ENCODE data around the gene EPHX1. TPM values are rescaled to one million over a fixed set of nuclear protein-coding genes. Genes with fewer than 3 reads are reported as not detected.

Gene EPHX1
- total and polyA plus RNA-seq, 9 donors = 17.5 to 43.2 (median 37.9) TPM

DNA sequence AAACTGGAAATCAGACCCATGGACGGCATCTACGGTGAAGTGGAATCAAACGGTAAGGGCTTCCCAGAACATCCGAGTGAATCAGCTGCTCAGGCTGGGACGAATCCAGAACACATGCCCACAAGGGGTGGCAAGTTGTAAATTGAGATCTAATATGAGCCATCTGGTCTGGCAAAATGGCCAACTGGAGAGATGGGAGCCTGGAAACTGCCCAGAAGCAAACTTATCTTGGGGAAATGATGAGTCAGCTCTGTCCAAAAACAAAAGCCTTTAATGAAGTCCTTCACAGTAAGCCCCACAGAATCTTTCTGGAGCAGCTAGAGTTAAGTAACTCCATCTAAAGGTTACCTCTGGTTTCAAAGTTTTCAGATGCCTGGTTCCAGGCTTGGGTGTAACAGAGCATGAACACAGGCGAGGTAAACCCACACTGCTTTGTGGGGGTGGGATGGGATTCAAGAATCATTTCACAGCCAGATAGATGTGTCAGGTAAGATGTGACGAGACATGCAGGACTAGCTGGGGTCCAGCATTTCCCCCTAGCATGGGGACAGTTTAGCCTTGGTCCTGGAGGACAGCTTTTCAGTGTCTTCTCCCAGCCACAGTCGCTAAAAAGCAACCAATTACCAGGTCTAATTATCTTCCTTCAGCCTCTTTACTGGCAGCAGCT, 42.8 kb upstream of the EPHX1 start:
- WGBS (ENCODE audit: insufficient coverage) = 31% methylated on average over 8 of the region's 8 CpGs
- Histone ChIP-seq H3K27ac (ENCODE audit: low read length) (peak overlapping the region; percentile 95), H3K4me1 (ENCODE audit: control insufficient read depth, insufficient read depth, low read length) (peaks cover 81% of the 10 kb centered on the region), H3K36me3 (ENCODE audit: control insufficient read depth, insufficient read depth, low read length) (no peaks in the 10 kb centered on the region), H3K27me3 (ENCODE audit: control insufficient read depth, insufficient read depth, low read length) (no peaks in the 10 kb centered on the region), H3K4me3 (ENCODE audit: low read length) (no peak overlapping the region), H3K9me3 (replicated peaks; ENCODE audit: control insufficient read depth, low read depth, low read length) (no peaks in the 10 kb centered on the region)
- peak; percentile 91 for DNase-seq

DNA sequence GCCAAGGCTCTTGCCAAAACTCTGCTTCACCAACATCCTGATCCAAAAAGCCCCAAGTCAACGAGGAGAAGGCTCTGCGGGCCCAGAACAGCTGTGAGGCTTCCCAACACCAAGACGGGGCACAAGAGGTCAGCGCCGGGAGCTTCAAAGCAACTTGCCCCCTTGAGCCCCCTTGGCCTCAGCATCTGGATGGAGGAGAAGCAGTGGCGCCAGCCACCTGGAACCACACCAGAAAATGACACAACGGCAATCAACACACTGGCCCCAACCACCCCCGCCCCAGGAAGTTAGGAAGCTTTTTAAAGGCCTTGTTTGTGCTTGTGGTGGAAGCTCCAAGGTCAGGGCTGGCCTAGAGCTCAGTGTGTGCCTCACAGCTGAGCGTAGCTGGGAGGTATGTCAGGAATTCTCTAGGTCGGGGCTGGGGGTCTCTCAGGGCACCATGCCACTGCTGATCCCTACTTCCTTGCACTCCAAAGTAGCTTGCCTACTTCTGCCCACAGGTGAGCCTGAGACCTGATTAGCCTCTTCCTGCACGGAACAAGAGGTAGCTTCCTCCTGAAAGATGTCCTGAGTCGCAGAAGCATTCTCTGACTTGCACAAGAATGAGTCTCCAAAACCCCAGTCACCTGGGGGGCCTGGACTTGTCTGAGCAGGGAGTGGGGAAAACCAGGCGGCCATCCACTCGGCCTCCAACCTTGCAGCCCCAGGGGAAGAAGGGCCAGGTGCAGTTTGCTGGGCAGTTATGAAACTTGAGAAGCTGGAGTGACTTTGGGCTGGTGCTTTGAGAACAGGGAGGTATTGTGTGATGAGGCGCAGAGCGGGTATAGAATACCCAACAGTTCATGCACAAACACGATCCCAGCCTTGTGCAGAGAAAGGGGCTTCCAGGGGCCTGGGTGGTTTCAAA, 42.0 kb upstream of the EPHX1 start:
- H3K4me3 ChIP-seq (ENCODE audit: low read length) = no peak overlapping the region
- peak; percentile 91 for DNase-seq
- peaks cover 74% of the 10 kb centered on the region for H3K4me1 ChIP-seq (ENCODE audit: control insufficient read depth, insufficient read depth, low read length)
- WGBS (ENCODE audit: insufficient coverage) = 21% methylated on average over 8 of the region's 17 CpGs
- H3K36me3 ChIP-seq (ENCODE audit: control insufficient read depth, insufficient read depth, low read length) = no peaks in the 10 kb centered on the region
- no peaks in the 10 kb centered on the region for H3K27me3 ChIP-seq (ENCODE audit: control insufficient read depth, insufficient read depth, low read length)
- H3K27ac ChIP-seq (ENCODE audit: low read length) = peak overlapping the region; percentile 95
- no peaks in the 10 kb centered on the region for H3K9me3 ChIP-seq (replicated peaks; ENCODE audit: control insufficient read depth, low read depth, low read length)

DNA sequence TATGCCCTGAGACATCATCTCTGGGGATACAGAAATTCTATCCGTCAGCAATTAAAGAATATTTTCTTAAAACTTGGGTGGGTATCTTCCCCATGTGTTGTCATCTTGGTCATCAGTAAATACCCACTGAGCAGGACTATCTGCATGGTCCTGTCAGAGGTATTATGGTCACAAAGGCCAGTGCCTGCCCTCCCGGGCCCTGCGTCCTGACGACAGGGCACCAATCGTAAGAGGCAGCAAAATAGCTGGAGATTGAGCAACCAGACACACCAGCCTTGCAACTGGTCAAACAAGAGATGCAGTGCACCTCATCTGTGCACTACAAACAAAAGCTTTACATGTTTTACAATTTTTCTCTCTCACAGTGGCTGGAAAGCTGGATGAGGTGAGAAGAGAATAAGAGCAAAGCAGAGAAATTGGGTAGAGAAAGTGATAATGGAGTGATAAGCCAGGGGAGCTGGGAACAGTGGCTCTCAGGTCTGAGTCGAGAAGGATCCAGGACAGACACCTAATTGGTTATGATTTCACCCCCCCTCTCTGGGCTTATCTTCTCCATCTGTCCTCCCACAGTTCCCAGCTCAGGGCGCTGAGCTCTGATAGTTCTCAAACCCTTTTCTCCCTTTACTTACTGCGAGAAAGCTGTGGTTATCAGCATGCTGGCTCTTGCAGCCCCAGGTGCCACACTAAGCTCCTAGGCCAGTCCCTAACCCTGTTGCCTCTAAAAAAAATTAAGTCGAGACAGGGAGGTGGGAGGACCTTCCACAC, 41.1 kb upstream of the EPHX1 start:
- Histone ChIP-seq H3K36me3 (ENCODE audit: control insufficient read depth, insufficient read depth, low read length) (no peaks in the 10 kb centered on the region), H3K4me3 (ENCODE audit: low read length) (no peak overlapping the region), H3K27ac (ENCODE audit: low read length) (no peak overlapping the region), H3K4me1 (ENCODE audit: control insufficient read depth, insufficient read depth, low read length) (peaks cover 67% of the 10 kb centered on the region), H3K27me3 (ENCODE audit: control insufficient read depth, insufficient read depth, low read length) (peaks cover 2% of the 10 kb centered on the region), H3K9me3 (replicated peaks; ENCODE audit: control insufficient read depth, low read depth, low read length) (no peaks in the 10 kb centered on the region)
- WGBS (ENCODE audit: insufficient coverage) = 57% methylated on average over 3 of the region's 9 CpGs
- no peak for DNase-seq

DNA sequence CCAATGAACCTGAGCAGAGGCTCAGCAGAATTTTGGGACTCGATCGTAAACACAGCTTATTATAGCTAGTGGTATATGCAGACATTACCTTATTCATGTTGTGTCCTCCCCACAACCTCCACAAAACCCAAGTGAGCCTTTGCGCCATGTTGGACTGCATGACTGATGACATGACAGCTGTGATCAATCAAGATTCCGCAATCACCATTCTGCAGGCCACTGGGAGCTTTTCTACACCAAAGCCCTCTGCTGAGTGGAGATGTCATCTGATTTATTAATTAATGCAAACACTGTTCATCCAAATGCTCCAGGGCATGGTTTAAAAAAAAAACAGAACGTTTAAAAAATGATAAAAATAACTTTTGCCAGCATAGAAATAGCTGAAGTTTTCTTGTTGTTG, 40.2 kb upstream of the EPHX1 start:
- H3K9me3 ChIP-seq (replicated peaks; ENCODE audit: control insufficient read depth, low read depth, low read length) = no peaks in the 10 kb centered on the region
- H3K4me3 ChIP-seq (ENCODE audit: low read length) = no peak overlapping the region
- H3K4me1 ChIP-seq (ENCODE audit: control insufficient read depth, insufficient read depth, low read length) = peaks cover 58% of the 10 kb centered on the region
- H3K36me3 ChIP-seq (ENCODE audit: control insufficient read depth, insufficient read depth, low read length) = no peaks in the 10 kb centered on the region
- no peak overlapping the region for H3K27ac ChIP-seq (ENCODE audit: low read length)
- peaks cover 2% of the 10 kb centered on the region for H3K27me3 ChIP-seq (ENCODE audit: control insufficient read depth, insufficient read depth, low read length)
- 80% methylated on average over 1 of the region's 5 CpGs for WGBS (ENCODE audit: insufficient coverage)
- DNase-seq = no peak

DNA sequence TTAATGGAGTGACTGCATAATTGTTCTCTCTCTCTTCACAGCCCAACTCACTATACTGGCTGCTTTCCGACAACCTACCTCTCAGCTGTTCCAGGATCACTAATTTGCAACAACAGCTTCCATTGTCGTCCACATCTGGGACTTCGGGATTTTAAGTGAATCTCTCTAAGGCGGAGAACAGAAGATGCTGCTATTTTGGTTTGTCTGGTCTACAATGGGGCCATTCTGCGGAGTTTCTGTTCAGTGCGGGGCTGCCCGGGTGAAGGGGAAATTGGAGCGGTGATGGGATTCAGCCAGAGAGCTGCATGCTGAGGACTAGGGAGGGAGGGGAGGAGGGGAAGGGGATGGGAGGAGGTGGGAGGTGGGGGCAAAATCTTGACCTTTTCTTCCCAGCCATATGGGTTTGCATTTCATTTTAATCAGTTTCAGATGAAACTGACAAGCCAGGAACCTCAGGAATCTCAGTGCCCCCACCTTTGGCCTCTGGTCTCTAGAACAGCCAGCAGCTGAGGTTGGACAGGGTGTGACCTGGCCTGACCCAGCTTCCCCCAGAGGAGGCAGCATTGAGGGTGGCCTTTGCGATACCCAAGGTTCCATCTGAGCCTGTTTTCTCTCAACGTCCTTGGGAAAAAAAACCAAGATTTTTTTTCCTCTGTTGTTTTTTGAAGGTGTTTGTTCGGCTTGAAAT, 39.2 kb upstream of the EPHX1 start:
- Histone ChIP-seq H3K4me3 (ENCODE audit: low read length) (no peak overlapping the region), H3K27ac (ENCODE audit: low read length) (no peak overlapping the region), H3K4me1 (ENCODE audit: control insufficient read depth, insufficient read depth, low read length) (peaks cover 58% of the 10 kb centered on the region), H3K27me3 (ENCODE audit: control insufficient read depth, insufficient read depth, low read length) (peaks cover 2% of the 10 kb centered on the region), H3K9me3 (replicated peaks; ENCODE audit: control insufficient read depth, low read depth, low read length) (no peaks in the 10 kb centered on the region), H3K36me3 (ENCODE audit: control insufficient read depth, insufficient read depth, low read length) (no peaks in the 10 kb centered on the region)
- WGBS (ENCODE audit: insufficient coverage) = 44% methylated on average over 5 of the region's 11 CpGs
- peak; percentile 50 for DNase-seq

DNA sequence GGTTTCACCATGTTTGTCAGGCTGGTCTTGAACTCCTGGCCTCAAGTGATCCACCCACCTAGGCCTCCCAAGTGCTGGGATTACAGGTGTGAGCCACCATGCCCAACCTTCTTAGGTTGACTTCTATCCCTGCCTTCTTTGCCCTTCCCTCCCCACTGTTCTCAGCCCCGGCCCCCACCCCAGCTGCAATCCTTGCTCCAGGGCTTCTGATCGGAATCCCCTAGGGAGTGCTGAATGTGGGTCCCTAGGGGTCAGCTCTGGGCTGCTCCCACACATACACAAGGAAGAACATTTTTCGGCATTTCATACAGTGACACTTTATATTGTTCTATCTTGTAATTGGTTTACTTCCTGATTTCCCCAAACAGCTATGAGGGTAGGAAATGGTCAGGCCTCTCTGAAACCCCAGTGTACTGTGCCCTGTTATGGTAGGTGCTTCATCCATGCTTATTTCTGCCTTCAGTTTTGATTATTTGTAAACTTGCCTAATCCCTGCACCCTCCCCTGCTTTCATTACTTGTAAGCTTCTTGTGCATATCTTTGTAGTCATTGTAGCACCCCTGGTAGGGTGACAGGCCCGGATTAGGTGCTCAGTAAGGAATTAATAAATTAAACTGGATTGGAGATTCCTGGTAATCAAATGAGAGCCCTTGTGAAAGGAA, 38.1 kb upstream of the EPHX1 start:
- H3K9me3 ChIP-seq (replicated peaks; ENCODE audit: control insufficient read depth, low read depth, low read length) = no peaks in the 10 kb centered on the region
- H3K27me3 ChIP-seq (ENCODE audit: control insufficient read depth, insufficient read depth, low read length) = peaks cover 2% of the 10 kb centered on the region
- no peak overlapping the region for H3K4me3 ChIP-seq (ENCODE audit: low read length)
- DNase-seq = no peak
- 100% methylated on average over 1 of the region's 4 CpGs for WGBS (ENCODE audit: insufficient coverage)
- H3K4me1 ChIP-seq (ENCODE audit: control insufficient read depth, insufficient read depth, low read length) = peaks cover 53% of the 10 kb centered on the region
- H3K27ac ChIP-seq (ENCODE audit: low read length) = peak overlapping the region; percentile 32
- no peaks in the 10 kb centered on the region for H3K36me3 ChIP-seq (ENCODE audit: control insufficient read depth, insufficient read depth, low read length)

DNA sequence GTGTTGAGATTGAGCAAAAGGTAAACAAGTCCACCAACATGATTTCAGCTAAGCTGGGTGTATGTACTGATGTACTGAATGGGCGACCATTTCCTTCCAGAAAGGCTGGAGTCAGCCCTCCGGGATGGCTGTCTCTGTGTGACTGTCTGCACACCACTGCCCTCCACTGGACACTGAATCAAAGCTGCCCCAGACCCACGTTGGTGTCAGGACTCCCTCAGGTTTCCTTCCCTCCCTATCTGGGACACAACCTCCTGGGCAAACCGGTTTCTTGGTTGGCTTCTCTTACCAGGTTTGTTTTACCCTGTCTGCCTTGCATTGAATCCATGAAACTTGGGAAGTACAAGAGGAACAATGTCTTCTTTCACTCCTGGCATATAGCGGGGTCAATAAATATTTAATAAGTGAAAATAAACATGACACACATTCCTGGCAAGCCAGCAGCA, 37.6 kb upstream of the EPHX1 start:
- H3K4me1 ChIP-seq (ENCODE audit: control insufficient read depth, insufficient read depth, low read length) = peaks cover 52% of the 10 kb centered on the region
- no peaks in the 10 kb centered on the region for H3K36me3 ChIP-seq (ENCODE audit: control insufficient read depth, insufficient read depth, low read length)
- peaks cover 2% of the 10 kb centered on the region for H3K27me3 ChIP-seq (ENCODE audit: control insufficient read depth, insufficient read depth, low read length)
- no peak overlapping the region for H3K27ac ChIP-seq (ENCODE audit: low read length)
- 0% methylated on average over 3 of the region's 5 CpGs for WGBS (ENCODE audit: insufficient coverage)
- H3K4me3 ChIP-seq (ENCODE audit: low read length) = no peak overlapping the region
- no peaks in the 10 kb centered on the region for H3K9me3 ChIP-seq (replicated peaks; ENCODE audit: control insufficient read depth, low read depth, low read length)
- peak; percentile 91 for DNase-seq

DNA sequence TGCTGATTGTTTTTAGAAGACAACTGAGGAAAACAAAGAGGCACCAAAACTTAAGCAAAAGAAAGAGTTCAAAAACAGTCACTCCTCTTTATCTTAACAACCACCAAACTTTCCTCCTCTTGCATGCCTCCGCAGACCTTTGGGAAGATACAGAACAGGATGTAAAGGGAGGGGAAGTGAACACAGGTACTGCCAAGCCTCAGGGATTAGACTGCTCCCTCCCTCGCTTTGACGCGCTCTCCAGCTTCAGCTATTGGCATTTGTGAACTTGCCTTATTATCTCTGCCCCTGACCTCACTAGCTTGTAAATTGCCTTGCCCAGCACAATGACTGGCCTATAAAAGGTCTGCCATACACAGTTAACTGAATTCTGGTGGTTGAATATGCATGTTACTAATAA, 37.1 kb upstream of the EPHX1 start:
- Histone ChIP-seq H3K36me3 (ENCODE audit: control insufficient read depth, insufficient read depth, low read length) (no peaks in the 10 kb centered on the region), H3K27ac (ENCODE audit: low read length) (no peak overlapping the region), H3K27me3 (ENCODE audit: control insufficient read depth, insufficient read depth, low read length) (peaks cover 2% of the 10 kb centered on the region), H3K4me3 (ENCODE audit: low read length) (no peak overlapping the region), H3K4me1 (ENCODE audit: control insufficient read depth, insufficient read depth, low read length) (peaks cover 47% of the 10 kb centered on the region), H3K9me3 (replicated peaks; ENCODE audit: control insufficient read depth, low read depth, low read length) (no peaks in the 10 kb centered on the region)
- no CpG with 5 or more reads among the region's 4 CpGs for WGBS (ENCODE audit: insufficient coverage)
- DNase-seq = no peak

DNA sequence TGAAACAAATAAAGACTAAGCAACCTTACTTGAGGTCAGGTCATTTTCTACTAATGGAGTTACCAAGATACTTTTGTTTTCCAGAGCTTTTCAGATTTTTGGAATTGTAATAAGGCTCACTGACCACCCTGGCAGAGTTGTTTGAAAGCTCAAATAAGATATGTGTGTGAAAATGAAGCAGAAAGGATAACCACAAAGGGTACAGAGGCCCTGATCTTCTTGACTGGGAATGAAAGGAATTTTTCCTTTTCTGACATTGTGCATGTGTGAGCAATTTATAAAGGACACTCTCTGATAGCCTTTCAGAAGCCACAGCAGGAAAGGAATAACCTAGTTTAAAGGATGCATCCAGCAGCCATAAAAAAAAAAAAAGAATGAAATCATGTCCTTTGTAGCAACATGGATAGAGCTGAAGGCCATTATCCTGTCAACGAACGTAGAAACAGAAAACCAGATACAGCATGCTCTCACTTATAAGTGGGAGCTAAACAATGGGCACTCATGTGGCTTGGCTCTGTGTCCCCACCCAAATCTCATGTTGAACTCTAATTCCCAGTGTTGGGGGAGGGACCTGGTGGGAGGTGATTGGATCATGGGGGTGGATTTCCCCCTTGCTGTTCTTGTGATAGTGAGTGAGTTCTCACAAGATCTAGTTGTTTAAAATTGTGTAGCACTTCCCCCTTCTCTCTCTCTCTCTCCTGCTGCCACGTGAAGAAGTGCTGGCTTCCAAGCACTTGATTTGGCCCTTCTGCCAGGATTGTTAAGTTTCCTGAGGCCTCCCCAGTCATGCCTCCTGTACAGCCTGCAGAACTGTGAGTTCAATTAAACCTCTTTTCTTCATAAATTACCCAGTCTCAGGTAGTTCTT, 35.4 kb upstream of the EPHX1 start:
- Histone ChIP-seq H3K27ac (ENCODE audit: low read length) (no peak overlapping the region), H3K36me3 (ENCODE audit: control insufficient read depth, insufficient read depth, low read length) (no peaks in the 10 kb centered on the region), H3K4me1 (ENCODE audit: control insufficient read depth, insufficient read depth, low read length) (peaks cover 37% of the 10 kb centered on the region), H3K4me3 (ENCODE audit: low read length) (no peak overlapping the region), H3K27me3 (ENCODE audit: control insufficient read depth, insufficient read depth, low read length) (peaks cover 2% of the 10 kb centered on the region), H3K9me3 (replicated peaks; ENCODE audit: control insufficient read depth, low read depth, low read length) (no peaks in the 10 kb centered on the region)
- no peak for DNase-seq
- no CpG with 5 or more reads among the region's 3 CpGs for WGBS (ENCODE audit: insufficient coverage)
